Mucosa of descending colon (tissue), 3 donors: Measurements from ENCODE around the gene MSS51. TPM values are rescaled to one million over a fixed set of nuclear protein-coding genes. Genes with fewer than 3 reads are reported as not detected.

Source experiments
- ATAC-seq: fragments of 200-7000 bp; cut with Tn5 transposase; one replicate; pipeline ENCODE4 v1.9.1; 2020; ENCODE audit warnings: mild to moderate bottlenecking, moderate library complexity
- DNase-seq, 3 donors: peaks; one replicate each; pipeline ENCODE4 v3.0.0-alpha.2; 2020
- H3K36me3 ChIP-seq: fragments of 200-600 bp; one replicate; pipeline ENCODE4 v1.8.0; 2021; ENCODE audit warnings: low read depth, mild to moderate bottlenecking
- H3K4me1 ChIP-seq: fragments of 200-600 bp; one replicate; pipeline ENCODE4 v1.8.0; 2021; ENCODE audit warnings: low read depth, mild to moderate bottlenecking
- H3K4me3 ChIP-seq: fragments of 200-600 bp; one replicate; pipeline ENCODE4 v1.8.0; 2021; ENCODE audit warnings: mild to moderate bottlenecking
- H3K9me3 ChIP-seq: fragments of 200-600 bp; one replicate; pipeline ENCODE4 v1.8.0; 2021; ENCODE audit warnings: mild to moderate bottlenecking
- intact Hi-C, 2 donors: fragments of 100-400 bp; cut with DNase I in 1 of 2; cut with micrococcal nuclease in 1 of 2; formaldehyde crosslinking; loops; one replicate each; pipeline versions ENCODE4 v1.11.0 to v1.11.1; 2022; cut with DNase I, micrococcal nuclease
- total RNA-seq, 3 donors: library from RNA; stranded (reverse); fragmentation: NEBNext Ultra II Directional in 2 of 3; extraction: Animal tissue kit (Norgen Biotek cat#: 25700) in 2 of 3; gene quantifications; one replicate each; pipeline versions ENCODE4 v1.2.1 to v1.2.4, GENCODE V29; 2021 to 2023
- TF ChIP-seq, protein P1 (sequence below): fragments of 200-600 bp; IDR thresholded peaks from one replicate; pipeline ENCODE4 v1.8.0; 2022; ENCODE audit warnings: antibody characterized with exemption, mild to moderate bottlenecking
- donor health status: DM: no; HTN: no; CAD: no; lungs with moderate emphysema.
- donor health status: DM: no; HTN: no; CAD: no.
- donor health status: DM: no; HTN: yes; CAD: no.

MSS51 gene
- total RNA-seq, 3 donors from 2014 or later: 1.8 to 2.8 (median 2.7) TPM

- H3K4me3 ChIP-seq: no peak overlapping the region
- H3K36me3 ChIP-seq: no peaks in the 10 kb centered on the region
- no peaks in the 10 kb centered on the region for H3K9me3 ChIP-seq
- no peak for ATAC-seq
- no peaks in the 10 kb centered on the region for H3K4me1 ChIP-seq
- DNase-seq: no peak
- TF ChIP-seq, protein P1, sequence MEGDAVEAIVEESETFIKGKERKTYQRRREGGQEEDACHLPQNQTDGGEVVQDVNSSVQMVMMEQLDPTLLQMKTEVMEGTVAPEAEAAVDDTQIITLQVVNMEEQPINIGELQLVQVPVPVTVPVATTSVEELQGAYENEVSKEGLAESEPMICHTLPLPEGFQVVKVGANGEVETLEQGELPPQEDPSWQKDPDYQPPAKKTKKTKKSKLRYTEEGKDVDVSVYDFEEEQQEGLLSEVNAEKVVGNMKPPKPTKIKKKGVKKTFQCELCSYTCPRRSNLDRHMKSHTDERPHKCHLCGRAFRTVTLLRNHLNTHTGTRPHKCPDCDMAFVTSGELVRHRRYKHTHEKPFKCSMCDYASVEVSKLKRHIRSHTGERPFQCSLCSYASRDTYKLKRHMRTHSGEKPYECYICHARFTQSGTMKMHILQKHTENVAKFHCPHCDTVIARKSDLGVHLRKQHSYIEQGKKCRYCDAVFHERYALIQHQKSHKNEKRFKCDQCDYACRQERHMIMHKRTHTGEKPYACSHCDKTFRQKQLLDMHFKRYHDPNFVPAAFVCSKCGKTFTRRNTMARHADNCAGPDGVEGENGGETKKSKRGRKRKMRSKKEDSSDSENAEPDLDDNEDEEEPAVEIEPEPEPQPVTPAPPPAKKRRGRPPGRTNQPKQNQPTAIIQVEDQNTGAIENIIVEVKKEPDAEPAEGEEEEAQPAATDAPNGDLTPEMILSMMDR: no peak
- intact Hi-C loops: no loop called here
These were observed 15.0 kb upstream of the MSS51 start for GRCh38 chr10:73448384-73448783.

DNA sequence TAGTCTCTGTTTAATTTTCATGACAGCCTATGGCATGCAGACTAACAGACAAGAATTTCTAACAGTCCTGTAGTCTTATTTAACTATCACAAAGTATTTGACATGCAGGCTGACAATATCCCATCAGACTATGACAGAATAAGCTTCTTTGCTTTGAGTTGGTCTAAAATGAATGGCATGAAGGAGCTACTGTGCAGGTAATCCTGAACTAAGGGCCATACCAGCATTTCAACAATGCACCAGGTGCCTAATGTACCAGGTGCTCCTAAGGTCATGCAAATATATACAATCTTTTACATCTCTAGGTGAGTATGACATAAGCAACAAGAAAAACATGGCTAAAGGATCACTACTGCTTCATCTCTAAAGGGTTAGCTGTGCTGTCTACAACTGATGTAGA, 13.6 kb upstream of the MSS51 start:
- H3K4me1 ChIP-seq: no peaks in the 10 kb centered on the region
- TF ChIP-seq, protein P1: no peak
- no peaks in the 10 kb centered on the region for H3K9me3 ChIP-seq
- H3K4me3 ChIP-seq: no peak overlapping the region
- ATAC-seq (no peak), DNase-seq (no peak)
- intact Hi-C loops: no loop called here
- H3K36me3 ChIP-seq: no peaks in the 10 kb centered on the region

DNA sequence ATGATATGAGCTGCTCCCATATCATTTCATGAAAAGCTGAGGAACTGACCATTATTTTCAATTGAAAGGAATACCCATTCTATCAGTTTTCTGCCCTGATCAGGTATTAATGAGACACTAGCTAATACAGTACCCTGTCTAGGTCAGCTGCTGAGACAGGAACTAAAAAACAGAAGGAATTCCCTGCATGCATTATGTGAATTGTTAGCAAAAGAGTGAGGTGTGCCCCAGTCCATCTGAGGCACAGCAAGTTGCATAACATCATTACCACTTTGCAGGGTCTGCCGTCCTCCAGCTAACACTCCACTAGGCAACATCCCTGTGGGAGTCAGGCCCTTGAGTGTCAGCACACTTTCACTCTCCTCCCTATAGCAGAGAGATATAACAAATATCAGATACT, 11.1 kb upstream of the MSS51 start:
- DNase-seq: no peak
- intact Hi-C loops: no loop called here
- ATAC-seq: no peak
- no peaks in the 10 kb centered on the region for H3K36me3 ChIP-seq
- no peaks in the 10 kb centered on the region for H3K9me3 ChIP-seq
- H3K4me3 ChIP-seq: no peak overlapping the region
- TF ChIP-seq, protein P1: no peak
- H3K4me1 ChIP-seq: no peaks in the 10 kb centered on the region

- DNase-seq (no peak), ATAC-seq (no peak)
- H3K9me3 ChIP-seq: no peaks in the 10 kb centered on the region
- H3K36me3 ChIP-seq: no peaks in the 10 kb centered on the region
- no peak overlapping the region for H3K4me3 ChIP-seq
- TF ChIP-seq, protein P1: no peak
- intact Hi-C loops: no loop called here
- H3K4me1 ChIP-seq: no peaks in the 10 kb centered on the region
These were observed 6.4 kb upstream of the MSS51 start for GRCh38 chr10:73439605-73440312.

GRCh38 chr10:73439055-73439454, 5.7 kb upstream of the MSS51 start:
- TF ChIP-seq, protein P1: no peak
- Histone ChIP-seq H3K4me3 (no peak overlapping the region), H3K4me1 (no peaks in the 10 kb centered on the region), H3K36me3 (no peaks in the 10 kb centered on the region), H3K9me3 (no peaks in the 10 kb centered on the region)
- DNase-seq (no peak), ATAC-seq (no peak)
- intact Hi-C loops: no loop called here
